ENCODE measurements around the gene IL26. TPM values are rescaled to one million over a fixed set of nuclear protein-coding genes. Genes with fewer than 3 reads are reported as not detected.

The IL26 gene
- total RNA-seq = not detected in 2 replicates

GRCh38 chr12:68225576-68226476 lies at the start of gene IL26:
Gene IL26, minus strand, starts transcription at chr12:68225810. Its CDS starts 54 bp downstream, at chr12:68225756.

DNA sequence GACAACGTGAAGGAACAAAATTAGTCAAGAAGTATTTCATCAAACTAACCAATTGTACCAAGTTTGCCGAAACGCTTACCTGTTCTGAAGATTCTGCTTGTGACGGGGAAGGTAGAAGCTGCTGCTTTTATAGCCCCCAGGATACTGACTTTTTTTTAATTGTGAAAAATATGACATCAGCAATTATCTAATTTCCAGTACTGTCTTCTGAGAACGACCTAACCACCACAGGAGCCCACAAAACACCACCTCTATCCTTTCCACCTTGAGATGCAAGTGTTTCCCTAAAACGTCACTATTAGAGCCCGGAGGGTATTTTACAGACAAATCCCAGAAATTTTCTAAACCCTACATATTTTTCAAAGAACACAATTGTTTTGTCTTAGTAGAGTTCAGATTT lies 27.9 kb upstream of the IL26 start, which contains the start of gene IL22:
Gene IL22, minus strand, starts transcription at position 101 of the 400 bp plus-strand sequence. CDS start 156 bp downstream, outside the sequence.

DNA sequence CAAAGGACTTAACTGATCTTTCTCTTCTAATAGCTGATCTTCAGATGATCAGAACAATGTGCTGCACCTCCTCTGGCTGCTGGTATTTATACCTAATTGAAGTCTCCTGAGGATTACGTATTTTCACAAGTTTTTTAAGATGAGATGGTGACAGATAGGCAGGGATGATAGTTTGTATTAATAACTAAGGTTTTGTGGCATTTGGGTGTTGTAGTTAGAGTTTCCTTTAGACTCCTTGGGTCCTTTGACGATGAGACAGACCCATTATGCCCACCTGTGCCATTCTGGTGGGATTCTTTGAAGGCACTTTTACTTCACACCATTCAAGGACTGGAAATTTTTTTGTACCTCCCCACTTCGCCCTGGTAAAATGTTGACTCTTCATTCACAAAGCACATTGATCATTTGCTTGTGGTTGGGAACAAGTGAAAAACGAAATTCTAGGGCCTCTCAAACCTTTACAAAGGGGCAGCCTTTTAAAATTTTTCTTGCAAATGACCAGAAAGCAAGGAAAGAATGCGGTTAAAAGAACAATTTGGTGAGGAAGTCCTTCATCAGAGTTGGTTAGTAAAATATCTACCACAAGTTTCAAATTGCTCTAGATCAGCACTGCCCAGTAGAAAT lies 65.8 kb downstream of the IL26 start, which contains the start of gene IFNG:
Gene IFNG, minus strand, starts transcription at position 60 of the 624 bp plus-strand sequence. CDS start 125 bp downstream, outside the sequence.

Other genes with a start within 250 kb of the IL26 start
- not detected in 2 replicates for gene IFNG-AS1, start 236.4 kb downstream of the IL26 start, total RNA-seq
- gene IFNG, start 66.1 kb downstream of the IL26 start, total RNA-seq = not detected in 2 replicates
- gene IL22, start 27.8 kb upstream of the IL26 start, total RNA-seq = not detected in 2 replicates
- gene MDM1, start 106.6 kb upstream of the IL26 start, total RNA-seq = 2.9 and 7.6 TPM in 2 replicates

Data from myometrial cell (primary cell).